GM12878 (cell line): ENCODE results near the gene IGFLR1. TPM values are rescaled to one million over a fixed set of nuclear protein-coding genes. Genes with fewer than 3 reads are reported as not detected.

Experiments used
- ATAC-seq: fragments of 200-7000 bp; cut with Tn5 transposase; 3 replicates; pipeline ENCODE4 v1.9.1; 2020; ENCODE audit warnings: mild to moderate bottlenecking, moderate library complexity
- BruUV-seq: library from RNA; stranded (reverse); fragments of 400-500 nt; replicated peaks from 2 replicates; lab custom pipeline; 2021; lab: Mats Ljungman, UMichigan
- CTCF ChIA-PET: fragments of 300-600 bp; sonication (Branson Sonifier 250); formaldehyde crosslinking; extraction: SDS; loops from one replicate; lab custom pipeline; 2021; ENCODE audit warnings: inconsistent platforms; lab: Yijun Ruan, JAX
- POLR2A ChIA-PET: fragments of 350-600 bp; formaldehyde crosslinking; extraction: SDS; loops from one replicate; lab custom pipeline; 2021; ENCODE audit warnings: inconsistent platforms; lab: Charles Lee
- RAD21 ChIA-PET: fragments of 300-600 bp; sonication (Branson Sonifier 250); formaldehyde crosslinking; loops from one replicate; lab custom pipeline; 2023; ENCODE audit warnings: antibody characterized with exemption; ENCODE audit not compliant: unreplicated experiment; lab: Charles Lee
- SMC1A ChIA-PET: fragments of 300-600 bp; sonication (Branson Sonifier 250); formaldehyde crosslinking; loops from one replicate; lab custom pipeline; 2023; ENCODE audit not compliant: unreplicated experiment, uncharacterized antibody; lab: Charles Lee
- DNase-seq: peaks from one replicate; pipeline ENCODE4 v3.0.0-alpha.2; 2011; ENCODE audit warnings: low read depth, low spot score
- FAIRE-seq: peaks from 3 replicates; lab custom pipeline; 2011; peaks lifted over from hg19 to GRCh38; lab: Jason Lieb, UNC
- H2AFZ ChIP-seq: 2 replicates; pipeline ENCODE4 v1.6.0; 2011; ENCODE audit warnings: low read depth, low read length, control low read depth; ENCODE audit not compliant: control insufficient read depth
- H3K27ac ChIP-seq: 2 replicates; pipeline ENCODE4 v1.5.1; 2011; ENCODE audit warnings: control low read depth; ENCODE audit not compliant: control insufficient read depth, insufficient read depth
- H3K27me3 ChIP-seq, 2 experiments: replicated peaks in 1 of 2; 2 replicates each; pipeline versions ENCODE4 v1.6.0 to v1.6.1; 2011; ENCODE audit warnings: low read length in 1 of 2; ENCODE audit not compliant: control insufficient read depth in 2 of 2, insufficient read depth in 2 of 2
- H3K36me3 ChIP-seq, 2 experiments: 2 replicates each; pipeline ENCODE4 v1.5.1; 2011; ENCODE audit warnings: low read length in 1 of 2; ENCODE audit not compliant: control insufficient read depth in 2 of 2, insufficient read depth in 2 of 2
- H3K4me1 ChIP-seq: 2 replicates; pipeline ENCODE4 v1.6.1; 2011; ENCODE audit warnings: mild to moderate bottlenecking, low read length, moderate library complexity, mixed read lengths; ENCODE audit not compliant: control insufficient read depth, insufficient read depth
- H3K4me2 ChIP-seq: 2 replicates; pipeline ENCODE4 v1.6.0; 2011; ENCODE audit warnings: control low read depth; ENCODE audit not compliant: control insufficient read depth, insufficient read depth
- H3K4me3 ChIP-seq: fragments of 200-600 bp; sonication (generic); 2 replicates; pipeline ENCODE4 v1.5.1; 2016
- H3K79me2 ChIP-seq: 2 replicates; pipeline ENCODE4 v1.6.0; 2011; ENCODE audit warnings: low read length; ENCODE audit not compliant: control insufficient read depth, insufficient read depth
- H3K9ac ChIP-seq: 2 replicates; pipeline ENCODE4 v1.8.0; 2011; ENCODE audit warnings: low read length, control low read depth, mixed read lengths; ENCODE audit not compliant: control insufficient read depth, insufficient read depth
- H3K9me3 ChIP-seq: replicated peaks from 3 replicates; pipeline ENCODE4 v1.5.1; 2011; ENCODE audit warnings: mild to moderate bottlenecking, low read length; ENCODE audit not compliant: control insufficient read depth, insufficient read depth
- H4K20me1 ChIP-seq: 2 replicates; pipeline ENCODE4 v1.6.0; 2011; ENCODE audit not compliant: control insufficient read depth, insufficient read depth
- BCL3 ChIP-seq: IDR thresholded peaks from 2 replicates; pipeline ENCODE4 v1.6.1; 2011; ENCODE audit warnings: borderline replicate concordance, low read depth, mild to moderate bottlenecking, moderate library complexity, low read length; ENCODE audit not compliant: insufficient read depth, poor library complexity, severe bottlenecking
- CREB1 ChIP-seq: IDR thresholded peaks from 2 replicates; pipeline ENCODE4 v1.6.1; 2012; ENCODE audit warnings: low read depth, mild to moderate bottlenecking, inconsistent platforms
- CREM ChIP-seq: IDR thresholded peaks from 2 replicates; pipeline ENCODE4 v1.6.1; 2014; ENCODE audit warnings: antibody characterized with exemption, low read depth
- CUX1 ChIP-seq: IDR thresholded peaks from 2 replicates; pipeline ENCODE4 v1.6.1; 2012; ENCODE audit warnings: improper control_type of control experiment, low read depth, low read length; ENCODE audit not compliant: insufficient replicate concordance
- KDM1A ChIP-seq: fragments of 200-600 bp; sonication (generic); IDR thresholded peaks from 2 replicates; pipeline ENCODE4 v1.6.1; 2016; ENCODE audit warnings: borderline replicate concordance
- KLF5 ChIP-seq: fragments of 450-650 bp; IDR thresholded peaks from 2 replicates; pipeline ENCODE4 v1.6.1; 2014; ENCODE audit warnings: mild to moderate bottlenecking; ENCODE audit not compliant: partially characterized antibody
- RELA ChIP-seq: fragments of 450-650 bp; IDR thresholded peaks from 2 replicates; pipeline ENCODE4 v1.8.0; 2014; ENCODE audit warnings: borderline replicate concordance; ENCODE audit not compliant: partially characterized antibody
- SMAD1 ChIP-seq: fragments of 450-650 bp; IDR thresholded peaks from 2 replicates; pipeline ENCODE4 v1.6.1; 2018; ENCODE audit warnings: mild to moderate bottlenecking, low read depth; ENCODE audit not compliant: partially characterized antibody
- TCF7 ChIP-seq: IDR thresholded peaks from 2 replicates; pipeline ENCODE4 v1.6.1; 2014; ENCODE audit warnings: antibody characterized with exemption, borderline replicate concordance
- YY1 ChIP-seq: IDR thresholded peaks from 2 replicates; pipeline ENCODE4 v1.6.1; 2011; ENCODE audit warnings: low read depth, mild to moderate bottlenecking, low read length
- ZBED1 ChIP-seq: IDR thresholded peaks from 2 replicates; pipeline ENCODE4 v1.6.1; 2016; ENCODE audit warnings: borderline replicate concordance
- ZNF24 ChIP-seq: fragments of 450-650 bp; IDR thresholded peaks from 2 replicates; pipeline ENCODE4 v1.6.1; 2017; ENCODE audit warnings: antibody characterized with exemption, mild to moderate bottlenecking
- ZNF687 ChIP-seq: fragments of 450-650 bp; IDR thresholded peaks from 2 replicates; pipeline ENCODE4 v1.6.1; 2017; ENCODE audit warnings: mild to moderate bottlenecking, moderate library complexity
- WGBS: methylation state at CpG from one replicate; pipeline ENCODE4 v1.1.6; 2016; ENCODE audit warnings: low lambda C conversion rate; ENCODE audit not compliant: insufficient replicate concordance, insufficient coverage; ENCODE audit errors: missing lambda C conversion rate; 5-methylcytosine and 5-hydroxymethylcytosine counted together
- in situ Hi-C: fragments of 300-500 bp; cut with MboI; formaldehyde crosslinking; loops from 9 replicates; pipeline ENCODE4 v1.14.3; 2018; ENCODE audit warnings: mixed read lengths
- intact Hi-C: fragments of 100-400 bp; cut with micrococcal nuclease; formaldehyde crosslinking; loops from one replicate; pipeline ENCODE4 v1.14.2; 2022; ENCODE audit not compliant: unreplicated experiment
- polyA plus RNA-seq, 11 experiments: library from polyadenylated mRNA; depleted of rRNA in 4 of 11; unstranded in 6 of 11; stranded (reverse) in 5 of 11; fragments of >200 nt; fragmentation: Nextera tagmentation in 4 of 11; fragmentation: Illumina TruSeq in 1 of 11; extraction: Ambion mirVana in 4 of 11; extraction: Trizol in 1 of 11; gene quantifications; 1 replicate in 1 of 11; 2 replicates in 10 of 11; pipeline versions ENCODE4 v1.2.1 to v1.2.3, GENCODE V29; 2011 to 2016; ENCODE audit warnings: inconsistent platforms in 2 of 11, missing spikeins in 2 of 11, low read depth in 1 of 11
- total RNA-seq, 4 experiments: library from RNA; depleted of rRNA in 3 of 4; stranded (reverse); fragments of >200 nt in 3 of 4; fragmentation: Illumina TruSeq in 1 of 4; extraction: Trizol in 1 of 4; gene quantifications; 2 replicates each; pipeline versions ENCODE4 v1.2.1 to v1.2.3, GENCODE V29; 2013 to 2021

IGFLR1 gene
- total and polyA plus RNA-seq, 10 of the 15 experiments (the other 5 are each of a cell fraction or from before 2014, with no cell fraction given): 2.5 to 39.9 (median 24.8) TPM

- Histone ChIP-seq H3K79me2 (no peaks in the 10 kb centered on the region), H3K9ac (no peak overlapping the region), H3K27me3 (no peaks in the 10 kb centered on the region), H3K9me3 (no peaks in the 10 kb centered on the region), H3K4me3 (no peak overlapping the region), H2AFZ (no peak overlapping the region), H3K36me3 (peaks cover 1 to 13% of the 10 kb centered on the region in 2 experiments; a peak in 2 of 4 replicates), H3K4me1 (no peaks in the 10 kb centered on the region), H4K20me1 (no peaks in the 10 kb centered on the region), H3K27ac (no peak overlapping the region), H3K4me2 (no peak overlapping the region)
- ATAC-seq: no peak
- no TSS peak for BruUV-seq
- in situ Hi-C loops: no loop called here
- FAIRE-seq: no peak
- ChIA-PET POLR2A (interaction anchor here (0.6 kb wide), 1 partner anchor 18 kb away, joined by 6 read pairs; no protein-coding TSS in a partner anchor), CTCF (no interaction called here), RAD21 (interaction anchor here (0.5 kb wide), 1 partner anchor 21 kb away, joined by 3 read pairs; no protein-coding TSS in a partner anchor), SMC1A (no interaction called here)
- intact Hi-C loops: no loop called here
- 95% methylated on average over 17 of the region's 17 CpGs for WGBS
- no peak for DNase-seq
- TF ChIP-seq CREB1: no peak
- no peak for TF ChIP-seq KLF5
- TF ChIP-seq YY1: no peak
- no peak for TF ChIP-seq TCF7
- TF ChIP-seq ZNF24: no peak
- no peak for TF ChIP-seq KDM1A
- TF ChIP-seq SMAD1: no peak
- no peak for TF ChIP-seq RELA
- no peak for TF ChIP-seq ZBED1
- no peak for TF ChIP-seq CREM
- TF ChIP-seq CUX1: no peak
- no peak for TF ChIP-seq ZNF687
- TF ChIP-seq BCL3: no peak
These were observed 22.4 kb upstream of the IGFLR1 start for GRCh38 chr19:35764432-35765315.
